Muscle layer of colon (tissue), 2 donors: ENCODE measurements around the gene REXO1.
A peak's percentile ranks its signal among the peaks of the same experiment; 100 is the strongest.
"Not testable (repeated sequence)": the region's sequence is repeated elsewhere in the genome, so short reads cannot be mapped to it uniquely, and the experiment has no call there.

Source experiments
- H3K27ac ChIP-seq: one replicate; pipeline ENCODE4 v1.7.0; 2013; ENCODE audit warnings: low read depth, mild to moderate bottlenecking, low read length, moderate library complexity
- H3K27me3 ChIP-seq, 2 donors: one replicate each; pipeline ENCODE4 v1.7.0; 2013; ENCODE audit warnings: low read length in 2 of 2, mild to moderate bottlenecking in 2 of 2; ENCODE audit not compliant: insufficient read depth in 2 of 2, control insufficient read depth in 1 of 2
- H3K36me3 ChIP-seq: one replicate; pipeline ENCODE4 v1.7.0; 2013; ENCODE audit warnings: mild to moderate bottlenecking, low read length; ENCODE audit not compliant: insufficient read depth
- H3K4me1 ChIP-seq: one replicate; pipeline ENCODE4 v1.7.0; 2013; ENCODE audit warnings: mild to moderate bottlenecking, low read length; ENCODE audit not compliant: insufficient read depth
- H3K4me3 ChIP-seq, 2 donors: one replicate each; pipeline ENCODE4 v1.7.0; 2013; ENCODE audit warnings: low read length in 2 of 2, low read depth in 1 of 2, mild to moderate bottlenecking in 1 of 2, moderate library complexity in 1 of 2
- H3K9ac ChIP-seq: one replicate; pipeline ENCODE4 v1.7.0; 2013; ENCODE audit warnings: low read length
- H3K9me3 ChIP-seq: one replicate; pipeline ENCODE4 v1.7.0; 2013; ENCODE audit warnings: mild to moderate bottlenecking, low read length
- donor health status: abdominal sarcoma.
- donor health status: Adenocarcinoma of cecum.

Gene REXO1

GRCh38 chr19:1882786-1883692 lies 34.8 kb upstream of the REXO1 start:
- peaks cover 27% of the 10 kb centered on the region for H3K4me1 ChIP-seq
- no peaks in the 10 kb centered on the region for H3K9me3 ChIP-seq
- no peak overlapping the region for H3K27ac ChIP-seq
- no peaks in the 10 kb centered on the region for H3K27me3 ChIP-seq
- H3K36me3 ChIP-seq: no peaks in the 10 kb centered on the region
- H3K4me3 ChIP-seq: peak overlapping the region in 1 of 2 donors; percentile 77
- H3K9ac ChIP-seq: peak overlapping the region; percentile 82

- Histone ChIP-seq H3K27ac (no peak overlapping the region), H3K36me3 (no peaks in the 10 kb centered on the region), H3K4me3 (no peak overlapping the region), H3K4me1 (peaks cover 27% of the 10 kb centered on the region), H3K9ac (no peak overlapping the region), H3K9me3 (no peaks in the 10 kb centered on the region), H3K27me3 (no peaks in the 10 kb centered on the region)
Measured at GRCh38 chr19:1882089-1882785, 34.0 kb upstream of the REXO1 start.

GRCh38 chr19:1881393-1882088 lies 33.3 kb upstream of the REXO1 start:
- H3K4me1 ChIP-seq: peaks cover 27% of the 10 kb centered on the region
- H3K27ac ChIP-seq, H3K9ac ChIP-seq, H3K9me3 ChIP-seq, H3K4me3 ChIP-seq, H3K36me3 ChIP-seq, H3K27me3 ChIP-seq: not testable (repeated sequence)

- no peak overlapping the region for H3K27ac ChIP-seq
- no peaks in the 10 kb centered on the region for H3K36me3 ChIP-seq
- H3K9me3 ChIP-seq: no peaks in the 10 kb centered on the region
- peaks cover 27% of the 10 kb centered on the region for H3K4me1 ChIP-seq
- H3K9ac ChIP-seq: no peak overlapping the region
- H3K4me3 ChIP-seq: no peak overlapping the region
- no peaks in the 10 kb centered on the region for H3K27me3 ChIP-seq
Measured at GRCh38 chr19:1880611-1881392, 32.5 kb upstream of the REXO1 start.

GRCh38 chr19:1879982-1880381 lies 31.7 kb upstream of the REXO1 start:
- H3K9me3 ChIP-seq, H3K27me3 ChIP-seq, H3K4me3 ChIP-seq, H3K36me3 ChIP-seq, H3K9ac ChIP-seq, H3K27ac ChIP-seq: not testable (repeated sequence)
- H3K4me1 ChIP-seq: peaks cover 29% of the 10 kb centered on the region

- not testable (repeated sequence) for H3K9ac ChIP-seq, H3K27ac ChIP-seq, H3K9me3 ChIP-seq, H3K4me3 ChIP-seq, H3K36me3 ChIP-seq, H3K27me3 ChIP-seq
- H3K4me1 ChIP-seq: peaks cover 34% of the 10 kb centered on the region
Measured at GRCh38 chr19:1878583-1878982, 30.3 kb upstream of the REXO1 start.

GRCh38 chr19:1877280-1877660 lies 29.0 kb upstream of the REXO1 start:
- H3K4me1 ChIP-seq: peaks cover 34% of the 10 kb centered on the region
- not testable (repeated sequence) for H3K9me3 ChIP-seq, H3K4me3 ChIP-seq, H3K27ac ChIP-seq, H3K27me3 ChIP-seq, H3K36me3 ChIP-seq, H3K9ac ChIP-seq

- peak overlapping the region; percentile 90 for H3K27ac ChIP-seq
- H3K27me3 ChIP-seq, H3K9me3 ChIP-seq, H3K36me3 ChIP-seq: not testable (repeated sequence)
- H3K9ac ChIP-seq: peak overlapping the region; percentile 64
- peaks cover 30% of the 10 kb centered on the region for H3K4me1 ChIP-seq
- peak overlapping the region; percentile 89 to 96 for H3K4me3 ChIP-seq
Measured at GRCh38 chr19:1876496-1877279, 28.4 kb upstream of the REXO1 start.

- H3K4me3 ChIP-seq: peak overlapping the region; percentile 89 to 96
- peaks cover 30% of the 10 kb centered on the region for H3K4me1 ChIP-seq
- H3K27ac ChIP-seq: peak overlapping the region; percentile 90
Measured at GRCh38 chr19:1875646-1876495, 27.6 kb upstream of the REXO1 start.

GRCh38 chr19:1875265-1875645 lies 27.0 kb upstream of the REXO1 start:
- H3K9ac ChIP-seq: peak overlapping the region; percentile 28
- H3K9me3 ChIP-seq, H3K36me3 ChIP-seq, H3K27me3 ChIP-seq: not testable (repeated sequence)
- peak overlapping the region; percentile 89 to 96 for H3K4me3 ChIP-seq
- peak overlapping the region; percentile 90 for H3K27ac ChIP-seq
- H3K4me1 ChIP-seq: peaks cover 30% of the 10 kb centered on the region

More at GRCh38 chr19:1875646-1876495, 27.6 kb upstream of the REXO1 start:
- H3K9me3 ChIP-seq: no peaks in the 10 kb centered on the region
- no peaks in the 10 kb centered on the region for H3K36me3 ChIP-seq
- H3K9ac ChIP-seq: peak overlapping the region; percentile 64
- no peaks in the 10 kb centered on the region for H3K27me3 ChIP-seq
